KMS-11 (cell line): Measurements from ENCODE around the gene EFNA3.

Source experiments
- H2AFZ ChIP-seq: fragments of 200-600 bp; sonication (generic); 2 replicates; pipeline ENCODE4 v1.6.1; 2016; ENCODE audit warnings: antibody characterized with exemption, mixed run types, low read depth
- H3K27ac ChIP-seq: fragments of 200-600 bp; sonication (generic); 2 replicates; pipeline ENCODE4 v1.6.1; 2016; ENCODE audit warnings: mild to moderate bottlenecking, mixed run types
- H3K27me3 ChIP-seq: fragments of 200-600 bp; sonication (generic); 2 replicates; pipeline ENCODE4 v1.6.1; 2017; ENCODE audit warnings: mild to moderate bottlenecking, low read depth, mixed run types, moderate library complexity; ENCODE audit not compliant: insufficient read depth
- H3K36me3 ChIP-seq: fragments of 200-600 bp; sonication (generic); 2 replicates; pipeline ENCODE4 v1.6.1; 2017; ENCODE audit warnings: mild to moderate bottlenecking, mixed run types; ENCODE audit not compliant: insufficient read depth
- H3K4me1 ChIP-seq: fragments of 200-600 bp; sonication (generic); 2 replicates; pipeline ENCODE4 v1.6.1; 2016; ENCODE audit warnings: mild to moderate bottlenecking, low read depth, mixed run types; ENCODE audit not compliant: poor library complexity, severe bottlenecking
- H3K4me2 ChIP-seq: fragments of 200-600 bp; sonication (generic); 2 replicates; pipeline ENCODE4 v1.7.0; 2016; ENCODE audit warnings: mild to moderate bottlenecking, mixed run types
- H3K4me3 ChIP-seq: fragments of 200-600 bp; sonication (generic); IDR thresholded peaks from 2 replicates; pipeline ENCODE4 v1.6.1; 2017; ENCODE audit warnings: low read depth, low read length, mixed read lengths; ENCODE audit not compliant: insufficient read depth
- H3K79me2 ChIP-seq: fragments of 200-600 bp; sonication (generic); 2 replicates; pipeline ENCODE4 v1.6.1; 2016; ENCODE audit warnings: low read depth, mixed run types; ENCODE audit not compliant: insufficient read depth
- H3K9ac ChIP-seq: fragments of 200-600 bp; sonication (generic); 2 replicates; pipeline ENCODE4 v1.6.1; 2016; ENCODE audit warnings: mild to moderate bottlenecking, mixed run types
- H4K20me1 ChIP-seq: fragments of 200-600 bp; sonication (generic); 2 replicates; pipeline ENCODE4 v1.6.1; 2016; ENCODE audit warnings: mild to moderate bottlenecking, mixed run types; ENCODE audit not compliant: insufficient read depth
- TF ChIP-seq, protein P1 (sequence below): fragments of 200-600 bp; sonication (generic); conservative IDR thresholded peaks from 2 replicates; pipeline ENCODE4 v1.6.1; 2017; ENCODE audit warnings: low read depth, mild to moderate bottlenecking, antibody characterized with exemption, low read length, moderate library complexity, mixed read lengths

EFNA3 gene

DNA sequence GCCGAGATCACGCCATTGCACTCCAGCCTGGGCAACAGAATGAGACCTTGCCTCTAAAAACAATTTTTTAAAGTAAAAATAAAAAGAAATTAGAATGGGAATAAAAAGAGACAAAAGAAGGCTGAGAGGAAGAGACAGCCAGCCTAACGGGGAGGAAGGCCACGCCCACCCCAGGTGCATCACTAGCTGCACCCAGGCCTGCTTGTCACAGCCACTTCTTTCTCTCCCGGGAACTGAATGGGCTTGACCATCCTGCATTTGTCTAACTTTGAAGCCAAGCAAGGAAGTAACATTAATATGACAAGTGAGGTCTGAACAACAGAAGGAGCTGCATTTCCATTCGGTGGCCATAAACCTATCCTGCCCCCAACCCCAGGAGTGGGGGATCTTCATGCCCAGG is 28.2 kb downstream of the EFNA3 start:
- Histone ChIP-seq H4K20me1 (no peaks in the 10 kb centered on the region), H3K36me3 (no peaks in the 10 kb centered on the region), H3K4me1 (no peaks in the 10 kb centered on the region), H3K4me2 (no peak overlapping the region), H3K79me2 (no peaks in the 10 kb centered on the region), H2AFZ (no peak overlapping the region), H3K4me3 (no peak overlapping the region), H3K9ac (no peak overlapping the region), H3K27ac (no peak overlapping the region), H3K27me3 (peaks cover 16% of the 10 kb centered on the region; the same call in 1 of the 2 replicates)
- TF ChIP-seq, protein P1, sequence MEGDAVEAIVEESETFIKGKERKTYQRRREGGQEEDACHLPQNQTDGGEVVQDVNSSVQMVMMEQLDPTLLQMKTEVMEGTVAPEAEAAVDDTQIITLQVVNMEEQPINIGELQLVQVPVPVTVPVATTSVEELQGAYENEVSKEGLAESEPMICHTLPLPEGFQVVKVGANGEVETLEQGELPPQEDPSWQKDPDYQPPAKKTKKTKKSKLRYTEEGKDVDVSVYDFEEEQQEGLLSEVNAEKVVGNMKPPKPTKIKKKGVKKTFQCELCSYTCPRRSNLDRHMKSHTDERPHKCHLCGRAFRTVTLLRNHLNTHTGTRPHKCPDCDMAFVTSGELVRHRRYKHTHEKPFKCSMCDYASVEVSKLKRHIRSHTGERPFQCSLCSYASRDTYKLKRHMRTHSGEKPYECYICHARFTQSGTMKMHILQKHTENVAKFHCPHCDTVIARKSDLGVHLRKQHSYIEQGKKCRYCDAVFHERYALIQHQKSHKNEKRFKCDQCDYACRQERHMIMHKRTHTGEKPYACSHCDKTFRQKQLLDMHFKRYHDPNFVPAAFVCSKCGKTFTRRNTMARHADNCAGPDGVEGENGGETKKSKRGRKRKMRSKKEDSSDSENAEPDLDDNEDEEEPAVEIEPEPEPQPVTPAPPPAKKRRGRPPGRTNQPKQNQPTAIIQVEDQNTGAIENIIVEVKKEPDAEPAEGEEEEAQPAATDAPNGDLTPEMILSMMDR: no peak

DNA sequence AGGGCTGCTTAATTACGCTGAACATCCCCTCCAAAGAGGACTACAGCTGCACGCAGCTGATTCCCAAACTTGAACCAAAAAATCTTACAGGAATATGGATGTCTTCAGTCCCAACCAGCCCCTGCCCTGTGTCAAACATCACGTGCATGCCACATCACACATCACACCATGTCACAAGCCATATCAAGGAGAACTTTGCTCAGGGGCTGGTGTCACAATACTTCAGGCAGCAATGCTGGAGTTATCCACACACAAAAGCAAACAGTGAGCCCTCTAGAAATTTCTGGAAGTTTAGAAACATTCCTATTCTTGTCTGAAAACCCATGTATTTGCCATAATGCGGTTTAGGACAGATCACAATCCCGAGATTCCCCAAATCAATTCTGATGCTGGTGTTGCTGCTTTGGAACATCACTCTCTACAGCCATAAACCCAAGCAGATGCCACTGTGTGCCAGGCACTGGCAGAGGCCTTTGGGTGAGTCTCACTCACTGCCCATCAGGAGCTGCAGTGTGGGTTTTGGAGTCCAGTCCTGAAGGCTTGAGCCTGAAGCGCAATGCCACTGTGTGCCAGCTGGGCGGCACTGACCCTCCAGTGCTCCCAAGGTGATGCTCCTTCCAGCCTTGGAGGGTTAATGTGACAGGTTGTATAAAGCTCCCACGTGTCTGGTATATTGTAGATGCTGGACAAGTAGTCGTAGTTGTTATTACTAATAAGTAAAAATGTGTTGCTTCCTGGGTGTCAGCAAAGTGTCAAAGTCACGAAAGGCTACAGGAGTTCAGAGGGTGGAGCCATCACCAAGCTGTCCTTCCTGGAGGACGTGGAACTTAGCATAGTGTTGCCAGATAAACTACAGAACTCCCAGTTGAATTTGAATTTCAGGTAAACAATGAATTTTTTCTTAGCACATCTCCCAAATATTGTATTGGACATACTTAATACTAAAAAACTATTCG is 28.9 kb downstream of the EFNA3 start:
- Histone ChIP-seq H3K9ac (no peak overlapping the region), H3K36me3 (no peaks in the 10 kb centered on the region), H3K4me3 (no peak overlapping the region), H3K4me2 (no peak overlapping the region), H3K27me3 (peaks cover 16% of the 10 kb centered on the region; the same call in 1 of the 2 replicates), H3K79me2 (no peaks in the 10 kb centered on the region), H2AFZ (no peak overlapping the region), H3K4me1 (no peaks in the 10 kb centered on the region), H4K20me1 (no peaks in the 10 kb centered on the region), H3K27ac (no peak overlapping the region)
- TF ChIP-seq, protein P1: no peak

GRCh38 chr1:155108296-155108695 is 29.7 kb downstream of the EFNA3 start:
- H3K9ac ChIP-seq: no peak overlapping the region
- H3K36me3 ChIP-seq: no peaks in the 10 kb centered on the region
- H4K20me1 ChIP-seq: no peaks in the 10 kb centered on the region
- H3K4me1 ChIP-seq: no peaks in the 10 kb centered on the region
- H3K27ac ChIP-seq: no peak overlapping the region
- no peaks in the 10 kb centered on the region for H3K79me2 ChIP-seq
- no peak overlapping the region for H2AFZ ChIP-seq
- H3K4me3 ChIP-seq: no peak overlapping the region
- H3K27me3 ChIP-seq: peaks cover 16% of the 10 kb centered on the region; the same call in 1 of the 2 replicates
- H3K4me2 ChIP-seq: no peak overlapping the region
- TF ChIP-seq, protein P1: no peak

GRCh38 chr1:155110381-155110780 is 31.7 kb downstream of the EFNA3 start:
- Histone ChIP-seq H2AFZ (no peak overlapping the region), H3K79me2 (no peaks in the 10 kb centered on the region), H3K4me1 (no peaks in the 10 kb centered on the region), H3K27ac (no peak overlapping the region), H3K36me3 (no peaks in the 10 kb centered on the region), H4K20me1 (no peaks in the 10 kb centered on the region), H3K4me3 (no peak overlapping the region), H3K4me2 (no peak overlapping the region), H3K27me3 (peaks cover 3% of the 10 kb centered on the region; the same call in 1 of the 2 replicates), H3K9ac (no peak overlapping the region)
- TF ChIP-seq, protein P1: no peak
